GM12891 (cell line): ENCODE data around the gene CKB.
"Not testable (repeated sequence)": the region's sequence is repeated elsewhere in the genome, so short reads cannot be mapped to it uniquely, and the experiment has no call there.

Source experiments
- DNase-seq: peaks from one replicate; pipeline ENCODE4 v3.0.0; 2011; ENCODE audit warnings: low spot score; ENCODE audit not compliant: insufficient read length
- FAIRE-seq: peaks from 2 replicates; lab custom pipeline; 2011; peaks lifted over from hg19 to GRCh38; lab: Jason Lieb, UNC
- PAX5 ChIP-seq: IDR thresholded peaks from 2 replicates; pipeline ENCODE4 v1.6.1; 2011; ENCODE audit warnings: low read length, moderate library complexity, mild to moderate bottlenecking; ENCODE audit not compliant: insufficient read depth, severe bottlenecking
- POLR2A ChIP-seq: IDR thresholded peaks from 2 replicates; pipeline ENCODE4 v1.6.1; 2011; ENCODE audit warnings: low read depth, low read length, control low read depth
- POLR2AphosphoS5 ChIP-seq: IDR thresholded peaks from 2 replicates; pipeline ENCODE4 v1.6.1; 2011; ENCODE audit warnings: low read depth, low read length, control low read depth
- POU2F2 ChIP-seq: IDR thresholded peaks from 2 replicates; pipeline ENCODE4 v1.6.1; 2011; ENCODE audit warnings: low read depth, mild to moderate bottlenecking, control low read depth, low read length, moderate library complexity
- SPI1 ChIP-seq: IDR thresholded peaks from 2 replicates; pipeline ENCODE4 v1.6.1; 2011; ENCODE audit warnings: low read depth, low read length, control low read depth
- TAF1 ChIP-seq: IDR thresholded peaks from 2 replicates; pipeline ENCODE4 v1.6.1; 2011; ENCODE audit warnings: low read depth, low read length, control low read depth

Gene CKB

DNA sequence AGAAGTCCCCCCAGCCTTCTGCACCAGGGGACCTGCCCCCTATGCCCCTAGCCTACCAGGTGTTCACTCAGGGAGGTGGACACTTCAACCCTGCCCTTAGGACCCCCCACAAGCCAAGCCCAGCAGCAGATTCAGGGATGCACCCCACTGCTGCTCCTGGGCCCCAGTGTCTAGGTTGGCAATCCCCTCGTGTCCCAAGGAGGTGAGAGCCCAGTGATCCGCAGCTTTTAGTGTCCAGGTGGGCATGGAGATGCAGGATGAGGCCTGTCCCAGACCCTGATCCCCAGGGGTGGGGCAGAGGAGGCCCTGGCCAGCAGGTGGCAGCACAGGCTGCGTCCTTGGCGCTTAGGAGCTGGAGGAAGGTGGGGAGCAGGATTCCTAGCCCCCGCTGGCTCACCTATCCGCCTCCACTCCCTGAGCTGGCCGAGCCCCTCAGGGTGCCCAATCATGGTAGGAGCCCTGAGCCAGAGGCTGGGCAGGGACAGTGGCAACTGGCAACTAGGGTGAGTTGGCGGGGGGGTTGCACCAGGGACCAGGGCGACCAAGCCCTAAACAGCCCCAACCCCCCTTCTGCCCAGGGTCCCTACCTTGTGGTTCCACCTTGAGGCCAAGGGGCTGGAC lies 4.1 kb downstream of the CKB start:
- FAIRE-seq: peak; percentile 84
- DNase-seq: peak; percentile 91

DNA sequence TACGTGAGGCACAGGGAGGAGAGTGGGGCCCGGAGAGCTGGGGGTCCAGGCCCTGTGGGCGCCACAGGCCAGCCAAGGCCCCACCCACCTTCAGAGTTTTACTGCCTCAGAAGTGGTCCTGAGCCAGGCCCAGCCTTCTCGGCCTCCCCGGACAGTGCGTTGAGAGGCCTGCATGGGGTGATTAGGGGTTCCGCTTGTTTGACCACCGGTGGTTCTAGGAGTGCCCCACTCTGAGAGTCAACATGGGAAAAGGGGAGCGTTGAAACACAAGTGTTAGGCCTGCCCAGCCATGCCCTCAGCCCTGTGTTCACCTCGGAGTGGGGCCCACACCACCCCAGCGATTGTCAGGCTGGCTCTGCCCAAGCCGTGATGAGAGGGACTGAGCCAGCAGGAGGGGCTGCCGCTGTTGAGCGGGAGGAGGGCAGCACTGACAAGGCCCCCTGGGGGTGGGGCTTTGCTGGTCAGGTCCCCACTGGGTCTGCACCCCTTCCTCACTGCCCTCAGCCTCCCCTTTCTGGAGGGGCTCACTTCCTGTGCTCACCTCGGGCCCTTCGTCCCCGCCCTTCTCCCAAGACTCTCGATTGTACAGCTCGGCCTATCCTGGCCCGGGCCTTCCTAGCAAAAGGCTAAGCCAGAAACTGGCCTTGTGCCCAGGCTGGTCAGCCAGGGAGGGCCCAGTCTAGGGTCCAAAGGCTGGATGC lies 4.8 kb downstream of the CKB start:
- FAIRE-seq (no peak), DNase-seq (no peak)

More for the DNA sequence above, 4.1 kb downstream of the CKB start:
- TF ChIP-seq PAX5: no peak

GRCh38 chr14:103517174-103517566 lies 5.5 kb downstream of the CKB start:
- DNase-seq (no peak), FAIRE-seq (no peak)
- TF ChIP-seq POU2F2 (no peak), TAF1 (no peak), SPI1 (no peak), POLR2A (no peak), PAX5 (no peak), POLR2AphosphoS5 (no peak)

More for the DNA sequence above, 4.8 kb downstream of the CKB start:
- TF ChIP-seq POU2F2 (no peak), PAX5 (no peak), POLR2A (no peak), TAF1 (no peak), SPI1 (no peak), POLR2AphosphoS5 (no peak)

DNA sequence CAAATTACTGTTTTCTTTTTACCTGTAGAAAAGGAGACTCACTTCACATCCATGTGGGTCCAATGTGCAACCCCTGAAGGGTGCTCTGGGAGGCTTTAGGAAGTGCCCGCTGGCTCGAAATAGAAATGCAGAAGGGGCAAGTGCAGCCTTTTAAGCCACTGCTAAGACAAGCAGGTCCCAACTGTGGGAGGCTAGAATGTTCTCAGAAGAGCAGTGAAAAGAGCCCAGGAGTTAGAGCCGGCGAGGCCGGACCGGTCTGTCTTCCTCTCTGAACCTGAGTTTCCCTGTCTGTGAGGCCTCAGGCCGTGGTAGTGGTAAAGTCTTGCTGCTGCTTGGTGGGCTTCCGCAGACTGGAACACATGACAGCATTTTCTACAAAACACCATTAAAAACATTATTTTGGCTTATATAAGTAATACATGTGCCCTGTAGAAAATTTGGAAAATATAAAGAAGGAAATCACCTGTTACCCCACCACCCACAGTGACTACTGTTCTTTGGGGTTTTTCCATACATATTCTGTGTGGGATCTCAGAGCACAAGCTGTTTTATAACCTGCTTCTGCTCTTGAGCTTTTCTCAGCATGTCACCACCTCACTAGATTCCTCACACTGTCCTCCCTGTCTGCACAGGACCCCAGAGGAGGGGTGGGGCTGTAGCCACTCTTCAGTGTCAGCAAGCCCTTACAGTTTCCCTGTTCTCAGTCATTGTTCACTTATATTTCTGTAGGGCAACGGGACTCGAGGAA lies 6.0 kb downstream of the CKB start:
- TF ChIP-seq POLR2AphosphoS5 (no peak), SPI1 (no peak), POU2F2 (no peak), PAX5 (no peak), TAF1 (no peak), POLR2A (no peak)
- no peak for DNase-seq
- no peak for FAIRE-seq

GRCh38 chr14:103514596-103515421 lies 7.8 kb downstream of the CKB start:
- DNase-seq (no peak), FAIRE-seq (no peak)
- TF ChIP-seq POLR2A: 0 out of 2 replicates have a peak, but pooled peaks have one; percentile 31
- TF ChIP-seq POU2F2: 0 out of 2 replicates have a peak, but pooled peaks have one; percentile 13
- TF ChIP-seq SPI1: no peak

DNA sequence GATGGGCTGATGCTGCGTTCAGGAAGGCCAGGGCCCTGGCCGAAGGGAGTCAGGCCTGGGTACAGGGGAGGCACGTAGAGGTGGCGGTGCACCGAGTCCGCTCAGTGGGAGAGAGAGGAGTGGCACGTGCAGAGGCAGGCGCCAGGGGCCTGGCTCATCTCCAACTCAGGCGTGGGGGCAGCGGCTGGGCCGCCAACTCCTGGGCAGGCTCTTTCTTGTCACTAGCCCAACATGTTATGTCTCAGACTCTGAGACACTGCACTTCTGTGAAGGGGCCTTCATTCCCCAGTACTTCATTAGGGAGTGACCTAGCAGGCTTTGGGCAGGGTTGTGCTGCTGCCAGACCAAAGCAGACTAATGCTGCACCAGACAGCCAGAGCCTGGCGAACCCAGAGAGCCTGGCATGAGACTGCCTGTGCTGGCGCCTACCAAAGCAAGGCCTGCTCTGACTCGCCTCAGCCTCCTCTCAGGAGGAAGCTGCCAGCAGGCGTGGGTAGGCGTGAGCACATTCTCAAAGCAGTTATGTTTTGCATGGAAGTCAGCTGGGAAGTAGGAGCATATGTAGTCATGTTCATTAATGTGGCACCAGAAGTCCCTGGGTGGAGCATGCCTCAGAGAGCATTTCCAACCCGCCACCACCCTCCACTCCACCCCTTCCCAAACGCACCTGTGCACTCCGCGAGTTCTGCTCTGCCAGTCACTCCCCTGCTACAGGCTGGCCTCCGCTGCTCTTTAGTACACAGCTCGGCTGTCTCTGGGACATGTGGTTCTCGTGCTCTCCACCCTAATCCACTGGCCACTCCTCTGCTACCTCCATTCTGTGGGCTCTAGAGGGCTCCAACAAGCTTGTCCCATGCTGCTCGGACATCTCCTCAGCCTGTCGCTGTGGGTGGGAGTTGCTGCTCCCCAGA lies 9.7 kb downstream of the CKB start:
- DNase-seq: no peak
- TF ChIP-seq POLR2A (0 out of 2 replicates have a peak, but pooled peaks have one; percentile 16), SPI1 (no peak), POLR2AphosphoS5 (no peak), PAX5 (no peak)
- no peak for FAIRE-seq

DNA sequence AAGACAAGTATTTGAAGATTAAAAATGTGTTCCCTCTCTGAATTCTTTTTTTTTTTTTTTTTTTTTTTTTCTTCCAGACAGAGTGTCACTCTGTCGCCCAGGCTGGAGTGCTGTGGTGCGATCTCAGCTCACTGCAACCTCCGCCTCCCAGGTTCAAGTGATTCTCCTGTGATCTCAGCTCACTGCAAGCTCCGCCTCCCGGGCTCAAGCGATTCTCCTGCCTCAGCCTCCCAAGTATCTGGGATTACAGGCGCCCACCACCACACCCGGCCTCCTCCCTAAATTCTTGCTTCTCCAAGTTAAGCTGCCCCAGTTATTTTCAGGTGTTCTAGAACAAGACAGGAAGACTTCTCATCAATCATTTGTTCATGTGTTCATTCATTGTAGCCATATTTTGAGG lies 10.4 kb downstream of the CKB start:
- DNase-seq, FAIRE-seq: not testable (repeated sequence)

- DNase-seq: no peak
- TF ChIP-seq SPI1: no peak
- TF ChIP-seq PAX5: no peak
- no peak for TF ChIP-seq POU2F2
- TF ChIP-seq POLR2A: no peak
- TF ChIP-seq TAF1: no peak
- no peak for TF ChIP-seq POLR2AphosphoS5
- FAIRE-seq: no peak
These were observed 11.6 kb downstream of the CKB start for GRCh38 chr14:103510724-103511693.
